T-cell (primary cell): ENCODE results near the gene KRT39. TPM values are rescaled to one million over a fixed set of nuclear protein-coding genes. Genes with fewer than 3 reads are reported as not detected.

ENCODE experiments used
- ATAC-seq, 4 experiments: fragments of 200-7000 bp in 3 of 4; fragments of 150-1000 bp in 1 of 4; cut with Tn5 transposase; replicated peaks in 1 of 4; 1 replicate in 3 of 4; 2 replicates in 1 of 4; pipeline ENCODE4 v1.10.0; 2021; ENCODE audit warnings: moderate library complexity in 3 of 4, mild to moderate bottlenecking in 2 of 4, moderate number of reproducible peaks in 1 of 4
- CTCF ChIA-PET, 2 donors: fragments of 300-600 bp; sonication (Branson Sonifier 250); formaldehyde crosslinking; loops; one replicate each; lab custom pipeline; 2022; ENCODE audit warnings: antibody characterized with exemption in 2 of 2; lab: Charles Lee
- POLR2A ChIA-PET, 2 donors: fragments of 300-600 bp; sonication (Branson Sonifier 250); formaldehyde crosslinking; loops; one replicate each; lab custom pipeline; 2022; ENCODE audit warnings: antibody characterized with exemption in 2 of 2; lab: Charles Lee
- DNase-seq, 35 experiments: peaks; one replicate each; pipeline versions ENCODE4 v3.0.0 to v3.0.0-alpha.2; 2013 to 2023
- H3K27ac ChIP-seq: one replicate; pipeline ENCODE4 v1.5.1; 2013; ENCODE audit warnings: low read length
- H3K27me3 ChIP-seq, 2 experiments: replicated peaks in 1 of 2; 1 replicate in 1 of 2; 2 replicates in 1 of 2; pipeline versions ENCODE4 v1.6.1 to v1.7.0; 2013; ENCODE audit warnings: low read length in 1 of 2, mixed read lengths in 1 of 2; ENCODE audit not compliant: control insufficient read depth in 2 of 2, insufficient read depth in 2 of 2; ENCODE audit errors: extremely low read depth in 1 of 2
- H3K36me3 ChIP-seq, 2 donors: 1 replicate in 1 of 2; 2 replicates in 1 of 2; pipeline versions ENCODE4 v1.6.1 to v1.7.0; 2013; ENCODE audit warnings: low read length in 1 of 2; ENCODE audit not compliant: control insufficient read depth in 2 of 2, insufficient read depth in 1 of 2; ENCODE audit errors: extremely low read depth in 1 of 2
- H3K4me1 ChIP-seq, 2 experiments: 1 replicate in 1 of 2; 2 replicates in 1 of 2; pipeline versions ENCODE4 v1.6.1 to v1.7.0; 2013; ENCODE audit warnings: low read length in 2 of 2, mixed read lengths in 1 of 2; ENCODE audit not compliant: insufficient read depth in 2 of 2, control insufficient read depth in 1 of 2; ENCODE audit errors: extremely low read depth in 1 of 2
- H3K4me3 ChIP-seq, 2 donors: 1 replicate in 1 of 2; 2 replicates in 1 of 2; pipeline versions ENCODE4 v1.5.1 to v1.7.0; 2013; ENCODE audit warnings: mild to moderate bottlenecking in 2 of 2, low read length in 1 of 2, moderate library complexity in 1 of 2; ENCODE audit not compliant: control insufficient read depth in 1 of 2; ENCODE audit errors: extremely low read depth in 1 of 2
- H3K9me3 ChIP-seq: 2 replicates; pipeline ENCODE4 v1.7.0; 2013
- H3K27ac Mint-ChIP-seq, 2 donors: one replicate each; pipeline ENCODE4 v1.8.0; 2020 to 2021; ENCODE audit warnings: mild to moderate bottlenecking in 2 of 2, mixed read lengths in 2 of 2
- H3K27me3 Mint-ChIP-seq, 2 donors: one replicate each; pipeline ENCODE4 v1.8.0; 2021 to 2022; ENCODE audit warnings: mixed read lengths in 2 of 2
- H3K36me3 Mint-ChIP-seq: one replicate; pipeline ENCODE4 v1.8.0; 2021; ENCODE audit warnings: mixed read lengths
- H3K4me1 Mint-ChIP-seq, 3 donors: one replicate each; pipeline ENCODE4 v1.8.0; 2020 to 2022; ENCODE audit warnings: mixed read lengths in 3 of 3, mild to moderate bottlenecking in 1 of 3
- H3K4me3 Mint-ChIP-seq, 3 donors: one replicate each; pipeline ENCODE4 v1.8.0; 2020 to 2022; ENCODE audit warnings: mild to moderate bottlenecking in 3 of 3, mixed read lengths in 3 of 3, moderate library complexity in 3 of 3
- H3K9me3 Mint-ChIP-seq, 3 donors: one replicate each; pipeline ENCODE4 v1.8.0; 2020 to 2022; ENCODE audit warnings: mixed read lengths in 3 of 3
- WGBS: methylation state at CpG from one replicate; pipeline ENCODE4 v1.1.5; 2013; ENCODE audit warnings: missing lambda C conversion rate; ENCODE audit not compliant: insufficient coverage; 5-methylcytosine and 5-hydroxymethylcytosine counted together
- total RNA-seq, 35 experiments: library from RNA in 6 of 35; stranded (reverse) in 6 of 35; fragments of 120-200 nt in 1 of 35; gene quantifications; one replicate each; pipeline versions ENCODE4 v1.2.1 to v1.2.4 and lab custom pipeline; 2013 to 2026

Gene KRT39
- total RNA-seq, 5 donors from 2014 or later (not counting 1 experiment from before 2014, with no cell fraction given) = not detected

GRCh38 chr17:40952661-40953060 is 14.1 kb downstream of the KRT39 start:
- ATAC-seq (no peak), DNase-seq (no peak)
- Mint-ChIP-seq H3K36me3 (no peaks in the 10 kb centered on the region), H3K4me3 (no peak overlapping the region), H3K4me1 (peaks cover 0 to 2% (median 0%) of the 10 kb centered on the region in 3 donors), H3K27me3 (peaks cover 47 to 67% of the 10 kb centered on the region in 2 donors), H3K27ac (no peak overlapping the region), H3K9me3 (no peaks in the 10 kb centered on the region)
- Histone ChIP-seq H3K27me3 (peaks cover 10 to 11% of the 10 kb centered on the region in 2 experiments), H3K9me3 (no peaks in the 10 kb centered on the region), H3K4me1 (no peaks in the 10 kb centered on the region), H3K27ac (no peak overlapping the region), H3K36me3 (no peaks in the 10 kb centered on the region), H3K4me3 (no peak overlapping the region)
- CTCF ChIA-PET = no interaction called here
- POLR2A ChIA-PET = no interaction called here
- WGBS = 71% methylated on average over 1 of the region's 1 CpG

DNA sequence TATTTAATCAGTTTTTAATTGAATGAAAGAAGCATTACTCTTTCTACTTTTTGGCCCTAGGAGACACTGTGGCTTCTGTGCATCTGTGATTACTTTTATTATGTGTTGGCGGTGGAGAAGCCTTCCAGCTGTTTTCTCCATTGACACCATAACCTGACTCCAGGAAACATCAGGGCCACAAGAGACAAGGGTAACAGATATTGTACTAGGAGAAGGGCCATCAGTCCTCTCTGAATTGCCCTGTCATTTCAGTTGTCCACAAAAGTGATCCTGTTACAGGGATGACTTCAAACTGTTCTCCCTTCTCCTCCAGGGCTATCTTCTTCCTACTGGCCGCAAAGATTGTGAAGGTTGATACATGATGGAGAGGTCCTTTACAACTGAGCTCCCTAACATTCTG is 14.6 kb downstream of the KRT39 start:
- Mint-ChIP-seq H3K4me3 (no peak overlapping the region), H3K4me1 (peaks cover 0 to 2% (median 0%) of the 10 kb centered on the region in 3 donors), H3K27me3 (peaks cover 50 to 70% of the 10 kb centered on the region in 2 donors), H3K36me3 (no peaks in the 10 kb centered on the region), H3K9me3 (no peaks in the 10 kb centered on the region), H3K27ac (no peak overlapping the region)
- H3K9me3 ChIP-seq = no peaks in the 10 kb centered on the region
- H3K36me3 ChIP-seq = no peaks in the 10 kb centered on the region
- no peak overlapping the region for H3K4me3 ChIP-seq
- H3K27ac ChIP-seq = no peak overlapping the region
- peaks cover 10 to 11% of the 10 kb centered on the region in 2 experiments for H3K27me3 ChIP-seq
- ATAC-seq (no peak), DNase-seq (no peak)
- ChIA-PET POLR2A (no interaction called here), CTCF (no interaction called here)
- H3K4me1 ChIP-seq = no peaks in the 10 kb centered on the region
- WGBS = no CpG with 5 or more reads among the region's 2 CpGs

DNA sequence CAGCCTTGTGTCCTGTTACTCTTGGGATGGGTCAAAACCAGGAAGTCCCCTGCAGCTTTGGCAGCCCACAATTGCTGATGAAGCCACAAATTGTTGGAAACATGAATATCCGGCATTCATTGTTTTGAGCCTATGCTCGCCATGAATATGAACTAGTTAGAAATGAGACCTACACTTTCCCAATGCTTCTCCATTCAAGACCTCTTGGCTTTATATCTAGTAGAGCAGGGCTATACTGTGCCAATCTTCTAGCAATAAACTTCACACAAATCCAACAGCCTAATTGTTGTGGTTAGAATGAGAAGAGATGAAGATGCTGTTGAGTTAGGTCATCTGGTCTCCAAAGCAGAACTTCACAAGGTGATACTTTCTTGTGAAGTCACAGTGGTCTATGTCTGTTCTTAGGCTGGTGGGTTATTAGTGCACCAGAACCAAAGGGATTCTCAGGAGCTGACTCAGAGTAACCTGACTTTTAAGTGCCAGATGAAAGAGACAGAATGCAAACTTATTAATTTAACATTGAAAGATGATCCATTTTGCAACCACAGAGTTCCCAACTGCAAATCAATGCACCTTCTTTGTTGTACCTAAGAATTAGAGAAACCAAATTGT is 15.6 kb downstream of the KRT39 start:
- no peak for ATAC-seq
- no peak for DNase-seq
- H3K4me3 Mint-ChIP-seq = no peak overlapping the region
- Histone ChIP-seq H3K27ac (no peak overlapping the region), H3K4me1 (no peaks in the 10 kb centered on the region), H3K27me3 (peaks cover 10 to 11% of the 10 kb centered on the region in 2 experiments), H3K9me3 (no peaks in the 10 kb centered on the region), H3K4me3 (no peak overlapping the region), H3K36me3 (no peaks in the 10 kb centered on the region)
- H3K4me1 Mint-ChIP-seq = peaks cover 0 to 2% (median 0%) of the 10 kb centered on the region in 3 donors
- no peaks in the 10 kb centered on the region for H3K9me3 Mint-ChIP-seq
- H3K36me3 Mint-ChIP-seq = no peaks in the 10 kb centered on the region
- ChIA-PET CTCF (no interaction called here), POLR2A (no interaction called here)
- H3K27ac Mint-ChIP-seq = no peak overlapping the region
- WGBS = no CpG with 5 or more reads among the region's 2 CpGs
- H3K27me3 Mint-ChIP-seq = peaks cover 53 to 78% of the 10 kb centered on the region in 2 donors

DNA sequence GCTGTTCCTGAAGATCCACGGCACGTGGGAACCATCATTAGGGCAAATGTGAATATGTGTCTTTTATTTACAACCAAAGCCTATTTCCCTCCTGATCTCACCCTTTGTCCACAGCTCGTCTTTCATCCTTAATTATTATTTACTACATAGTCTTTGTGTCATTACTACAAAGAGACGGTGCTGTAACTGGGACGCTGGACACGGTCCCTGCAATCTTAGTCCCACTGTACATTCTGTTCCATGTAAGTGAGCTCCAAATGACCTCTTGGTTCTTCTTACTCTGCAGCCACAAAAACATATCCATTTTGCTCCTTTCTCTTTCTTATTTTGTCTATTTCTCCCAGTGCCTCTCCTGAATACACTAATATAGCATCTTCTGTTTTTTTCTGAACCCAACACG is 16.6 kb downstream of the KRT39 start:
- WGBS = 100% methylated on average over 3 of the region's 7 CpGs
- H3K9me3 Mint-ChIP-seq = no peaks in the 10 kb centered on the region
- H3K4me1 ChIP-seq = no peaks in the 10 kb centered on the region
- ChIA-PET CTCF (no interaction called here), POLR2A (interaction anchor here in 1 of 2 donors (0.7 kb wide), 1 partner anchor 18 kb away, joined by 5 read pairs; no protein-coding TSS in a partner anchor)
- H3K4me3 ChIP-seq = no peak overlapping the region
- DNase-seq (no peak), ATAC-seq (no peak)
- no peak overlapping the region for H3K27ac ChIP-seq
- H3K27me3 ChIP-seq = peaks cover 10 to 17% of the 10 kb centered on the region in 2 experiments
- H3K36me3 ChIP-seq = no peaks in the 10 kb centered on the region
- H3K4me3 Mint-ChIP-seq = no peak overlapping the region
- H3K36me3 Mint-ChIP-seq = no peaks in the 10 kb centered on the region
- H3K9me3 ChIP-seq = no peaks in the 10 kb centered on the region
- H3K27me3 Mint-ChIP-seq = peaks cover 56 to 82% of the 10 kb centered on the region in 2 donors
- H3K27ac Mint-ChIP-seq = no peak overlapping the region
- H3K4me1 Mint-ChIP-seq = peaks cover 0 to 2% (median 0%) of the 10 kb centered on the region in 3 donors

DNA sequence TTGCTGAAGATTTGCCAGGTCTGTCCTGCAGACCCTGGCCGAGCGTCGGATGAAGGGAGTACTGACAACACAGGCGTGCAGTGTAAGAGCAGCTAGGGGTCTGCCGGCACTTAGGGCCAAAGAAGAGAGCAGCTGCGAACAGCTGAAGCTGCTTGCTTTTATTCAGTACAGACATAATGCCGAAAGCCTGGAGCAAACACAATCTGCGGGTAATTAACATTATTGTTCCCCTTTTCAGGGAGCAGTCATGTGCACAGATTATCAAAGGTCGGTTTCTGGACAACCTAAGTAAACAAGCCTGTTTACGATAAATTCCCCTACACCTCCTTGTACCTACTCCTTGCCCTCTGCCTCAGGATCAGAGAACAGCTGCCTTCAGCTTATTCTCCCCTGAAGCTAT is 17.3 kb downstream of the KRT39 start:
- Mint-ChIP-seq H3K4me3 (no peak overlapping the region), H3K27ac (no peak overlapping the region), H3K36me3 (no peaks in the 10 kb centered on the region), H3K27me3 (peaks cover 61 to 81% of the 10 kb centered on the region in 2 donors), H3K4me1 (peaks cover 0 to 2% (median 0%) of the 10 kb centered on the region in 3 donors), H3K9me3 (no peaks in the 10 kb centered on the region)
- Histone ChIP-seq H3K4me3 (no peak overlapping the region), H3K27me3 (peaks cover 10 to 20% of the 10 kb centered on the region in 2 experiments), H3K4me1 (no peaks in the 10 kb centered on the region), H3K27ac (no peak overlapping the region), H3K36me3 (no peaks in the 10 kb centered on the region), H3K9me3 (no peaks in the 10 kb centered on the region)
- WGBS = 61% methylated on average over 10 of the region's 10 CpGs
- DNase-seq = no peak
- ChIA-PET POLR2A (interaction anchor here in 1 of 2 donors (0.7 kb wide), 1 partner anchor 17 kb away, joined by 5 read pairs; no protein-coding TSS in a partner anchor), CTCF (no interaction called here)
- no peak for ATAC-seq

- no peaks in the 10 kb centered on the region for H3K36me3 ChIP-seq
- H3K4me1 Mint-ChIP-seq = peaks cover 0 to 2% (median 0%) of the 10 kb centered on the region in 3 donors
- H3K9me3 Mint-ChIP-seq = no peaks in the 10 kb centered on the region
- H3K4me3 Mint-ChIP-seq = no peak overlapping the region
- POLR2A ChIA-PET = no interaction called here
- H3K27me3 ChIP-seq = peaks cover 10 to 20% of the 10 kb centered on the region in 2 experiments
- no peaks in the 10 kb centered on the region for H3K36me3 Mint-ChIP-seq
- no peak for ATAC-seq
- no peaks in the 10 kb centered on the region for H3K9me3 ChIP-seq
- CTCF ChIA-PET = no interaction called here
- no peak for DNase-seq
- no peak overlapping the region for H3K27ac Mint-ChIP-seq
- no peak overlapping the region for H3K4me3 ChIP-seq
- H3K4me1 ChIP-seq = no peaks in the 10 kb centered on the region
- no CpG with 5 or more reads among the region's 2 CpGs for WGBS
- no peak overlapping the region for H3K27ac ChIP-seq
- peaks cover 65 to 77% of the 10 kb centered on the region in 2 donors for H3K27me3 Mint-ChIP-seq
Observed at GRCh38 chr17:40947929-40948328, 18.8 kb downstream of the KRT39 start.
